H9 (cell line): ENCODE results near the gene ARSI. TPM values are rescaled to one million over a fixed set of nuclear protein-coding genes. Genes with fewer than 3 reads are reported as not detected.

Experiments
- DNase-seq: peaks from one replicate; pipeline ENCODE4 v3.0.0-alpha.2; 2017
- H2AFZ ChIP-seq: one replicate; pipeline ENCODE4 v1.6.1; 2013; ENCODE audit warnings: mild to moderate bottlenecking, low read length, control low read depth, moderate library complexity
- H2AK5ac ChIP-seq: 2 replicates; pipeline ENCODE4 v1.6.1; 2013; ENCODE audit warnings: low read length, control low read depth, mixed read lengths; ENCODE audit not compliant: insufficient read length
- H2BK120ac ChIP-seq: one replicate; pipeline ENCODE4 v1.6.1; 2013; ENCODE audit warnings: low read depth, mild to moderate bottlenecking, low read length, control low read depth, inconsistent platforms; ENCODE audit not compliant: poor library complexity, severe bottlenecking
- H2BK12ac ChIP-seq: 2 replicates; pipeline ENCODE4 v1.6.1; 2013; ENCODE audit warnings: low read length, control low read depth, mixed read lengths, low read depth; ENCODE audit not compliant: insufficient read length
- H2BK15ac ChIP-seq: 2 replicates; pipeline ENCODE4 v1.6.1; 2013; ENCODE audit warnings: low read depth, low read length, control low read depth
- H2BK20ac ChIP-seq: one replicate; pipeline ENCODE4 v1.6.1; 2013; ENCODE audit warnings: low read depth, mild to moderate bottlenecking, low read length, control low read depth, inconsistent platforms; ENCODE audit not compliant: poor library complexity, severe bottlenecking
- H2BK5ac ChIP-seq: 2 replicates; pipeline ENCODE4 v1.6.1; 2013; ENCODE audit warnings: low read length, control low read depth, mixed read lengths; ENCODE audit not compliant: insufficient read length
- H3K14ac ChIP-seq: 2 replicates; pipeline ENCODE4 v1.6.1; 2013; ENCODE audit warnings: low read length, control low read depth; ENCODE audit not compliant: insufficient read depth
- H3K18ac ChIP-seq: 2 replicates; pipeline ENCODE4 v1.6.1; 2013; ENCODE audit warnings: low read depth, mild to moderate bottlenecking, mixed read lengths, low read length, control low read depth; ENCODE audit not compliant: insufficient read length
- H3K23ac ChIP-seq: 2 replicates; pipeline ENCODE4 v1.6.1; 2013; ENCODE audit warnings: low read length, control low read depth, mixed read lengths, low read depth; ENCODE audit not compliant: insufficient read length
- H3K23me2 ChIP-seq: 2 replicates; pipeline ENCODE4 v1.6.1; 2013; ENCODE audit warnings: low read depth, mild to moderate bottlenecking, mixed read lengths, low read length, control low read depth; ENCODE audit not compliant: insufficient read length, poor library complexity, severe bottlenecking
- H3K27ac ChIP-seq: 2 replicates; pipeline ENCODE4 v1.5.1; 2013; ENCODE audit warnings: low read length, control low read depth, mixed read lengths, low read depth; ENCODE audit not compliant: insufficient read length
- H3K27me3 ChIP-seq: 2 replicates; pipeline ENCODE4 v1.6.1; 2013; ENCODE audit warnings: low read length, control low read depth, inconsistent platforms; ENCODE audit not compliant: insufficient read depth
- H3K4ac ChIP-seq: 2 replicates; pipeline ENCODE4 v1.6.1; 2013; ENCODE audit warnings: low read depth, mild to moderate bottlenecking, control low read depth, inconsistent platforms, low read length, moderate library complexity
- H3K4me1 ChIP-seq: 2 replicates; pipeline ENCODE4 v1.6.1; 2013; ENCODE audit warnings: low read length, control low read depth, inconsistent platforms; ENCODE audit not compliant: insufficient read depth
- H3K4me2 ChIP-seq: 2 replicates; pipeline ENCODE4 v1.6.1; 2013; ENCODE audit warnings: low read length, control low read depth, mixed read lengths; ENCODE audit not compliant: insufficient read length, insufficient read depth
- H3K56ac ChIP-seq: 2 replicates; pipeline ENCODE4 v1.6.1; 2013; ENCODE audit warnings: low read depth, mild to moderate bottlenecking, mixed read lengths, low read length, control low read depth; ENCODE audit not compliant: insufficient read length
- H3K79me1 ChIP-seq: 2 replicates; pipeline ENCODE4 v1.6.1; 2013; ENCODE audit warnings: low read depth, mild to moderate bottlenecking, moderate library complexity, low read length, control low read depth, inconsistent platforms; ENCODE audit not compliant: insufficient read depth, poor library complexity, severe bottlenecking
- H3K79me2 ChIP-seq: 2 replicates; pipeline ENCODE4 v1.6.1; 2013; ENCODE audit warnings: low read length, control low read depth, inconsistent platforms; ENCODE audit not compliant: insufficient read depth
- H3K9ac ChIP-seq: 2 replicates; pipeline ENCODE4 v1.6.1; 2013; ENCODE audit warnings: low read length, control low read depth, mixed read lengths; ENCODE audit not compliant: insufficient read length; ENCODE audit errors: extremely low read depth
- H3K9me3 ChIP-seq: one replicate; pipeline ENCODE4 v1.6.1; 2013; ENCODE audit warnings: low read depth, low read length, inconsistent platforms; ENCODE audit not compliant: control insufficient read depth
- H3T11ph ChIP-seq: one replicate; pipeline ENCODE4 v1.6.1; 2013; ENCODE audit warnings: mild to moderate bottlenecking, low read length, control low read depth, inconsistent platforms
- H4K20me1 ChIP-seq: one replicate; pipeline ENCODE4 v1.6.1; 2013; ENCODE audit not compliant: control insufficient read depth, insufficient read length, insufficient read depth
- H4K5ac ChIP-seq: 2 replicates; pipeline ENCODE4 v1.6.1; 2013; ENCODE audit warnings: low read depth, mild to moderate bottlenecking, mixed read lengths, low read length, control low read depth; ENCODE audit not compliant: insufficient read length
- H4K8ac ChIP-seq: replicated peaks from 2 replicates; pipeline ENCODE4 v1.6.1; 2013; ENCODE audit warnings: low read length, control low read depth, mixed read lengths, low read depth; ENCODE audit not compliant: insufficient read length
- H4K91ac ChIP-seq: 2 replicates; pipeline ENCODE4 v1.6.1; 2013; ENCODE audit warnings: low read depth, mild to moderate bottlenecking, moderate library complexity, mixed read lengths, low read length, control low read depth; ENCODE audit not compliant: insufficient read length
- H3K27ac Mint-ChIP-seq, 3 experiments: 2 replicates in 2 of 3; 3 replicates in 1 of 3; pipeline ENCODE4 v1.8.0; 2020 to 2021; ENCODE audit warnings: mixed read lengths in 3 of 3, mild to moderate bottlenecking in 1 of 3, moderate library complexity in 1 of 3
- H3K27me3 Mint-ChIP-seq: 2 replicates; pipeline ENCODE4 v1.8.0; 2021; ENCODE audit warnings: low read depth, mild to moderate bottlenecking, moderate library complexity, mixed read lengths
- H3K36me3 Mint-ChIP-seq, 3 experiments: 2 replicates in 2 of 3; 3 replicates in 1 of 3; pipeline ENCODE4 v1.8.0; 2020 to 2021; ENCODE audit warnings: low read depth in 3 of 3, mixed read lengths in 3 of 3; ENCODE audit not compliant: insufficient read depth in 1 of 3
- H3K4me1 Mint-ChIP-seq, 2 experiments: 2 replicates each; pipeline ENCODE4 v1.8.0; 2020; ENCODE audit warnings: mixed read lengths in 2 of 2
- H3K4me3 Mint-ChIP-seq, 2 experiments: 2 replicates in 1 of 2; 3 replicates in 1 of 2; pipeline ENCODE4 v1.8.0; 2020 to 2021; ENCODE audit warnings: mild to moderate bottlenecking in 2 of 2, mixed read lengths in 2 of 2, moderate library complexity in 1 of 2
- H3K9me3 Mint-ChIP-seq, 2 experiments: 2 replicates in 1 of 2; 3 replicates in 1 of 2; pipeline ENCODE4 v1.8.0; 2020; ENCODE audit warnings: mild to moderate bottlenecking in 2 of 2, mixed read lengths in 2 of 2, moderate library complexity in 1 of 2
- CTCF ChIP-seq: fragments of 200-600 bp; sonication (generic); conservative IDR thresholded peaks from 3 replicates; pipeline ENCODE4 v1.8.0; 2021; ENCODE audit warnings: antibody characterized with exemption, mild to moderate bottlenecking
- WGBS: extraction: QIAGEN DNeasy Blood & Tissue Kit; methylation state at CpG from one replicate; pipeline ENCODE4 v1.1.7; 2013; ENCODE audit warnings: missing lambda C conversion rate, low lambda C conversion rate, mixed read lengths; ENCODE audit not compliant: insufficient read length; ENCODE audit errors: extremely low coverage; 5-methylcytosine and 5-hydroxymethylcytosine counted together
- total RNA-seq: library from RNA; stranded (reverse); gene quantifications from 2 replicates; pipeline ENCODE4 v1.2.1, GENCODE V29; 2021

ARSI gene
- total RNA-seq, 1 experiment from 2014 or later = 1.7 TPM

- Histone ChIP-seq H3K18ac (peak overlapping the region; percentile 20), H4K8ac (no peak overlapping the region), H2BK15ac (no peak overlapping the region), H3K79me1 (no peaks in the 10 kb centered on the region), H3K56ac (no peak overlapping the region), H3K14ac (no peak overlapping the region), H3K4ac (no peak overlapping the region), H3K4me2 (peak overlapping the region; percentile 72), H4K20me1 (no peaks in the 10 kb centered on the region), H2BK12ac (no peak overlapping the region), H4K91ac (no peak overlapping the region), H3T11ph (no peak overlapping the region), H3K27ac (no peak overlapping the region), H2BK5ac (no peak overlapping the region), H4K5ac (no peak overlapping the region), H3K9ac (no peak overlapping the region), H3K23ac (no peak overlapping the region), H2BK20ac (no peak overlapping the region), H3K79me2 (no peaks in the 10 kb centered on the region), H3K9me3 (no peaks in the 10 kb centered on the region), H2AK5ac (no peak overlapping the region), H2BK120ac (no peak overlapping the region), H3K27me3 (no peaks in the 10 kb centered on the region; the same call in 1 of the 2 replicates), H3K23me2 (peaks cover 12% of the 10 kb centered on the region), H3K4me1 (peaks cover 5% of the 10 kb centered on the region; the same call in 1 of the 2 replicates), H2AFZ (peak overlapping the region; percentile 63)
- no peaks in the 10 kb centered on the region for H3K36me3 Mint-ChIP-seq
- peaks cover 46 to 59% of the 10 kb centered on the region in 2 experiments for H3K4me1 Mint-ChIP-seq
- no peak for TF ChIP-seq CTCF
- DNase-seq = peak; percentile 59
- H3K4me3 Mint-ChIP-seq = peak overlapping the region; percentile 76 to 89
- H3K27ac Mint-ChIP-seq = peak overlapping the region in 1 of 3 experiments; percentile 9; a peak in 1 of 7 replicates
- H3K27me3 Mint-ChIP-seq = peaks cover 24% of the 10 kb centered on the region
- H3K9me3 Mint-ChIP-seq = no peaks in the 10 kb centered on the region
- no CpG with 5 or more reads among the region's 16 CpGs for WGBS
These were observed 438 bp upstream of the ARSI start for GRCh38 chr5:150303070-150303615.
